Measurements from ENCODE around the gene NAT14. TPM values are rescaled to one million over a fixed set of nuclear protein-coding genes. Genes with fewer than 3 reads are reported as not detected.

The NAT14 gene
- total and polyA plus RNA-seq, 2 experiments from 2014 or later: 56.5 to 138 TPM

GRCh38 chr19:55477905-55478304, 7.1 kb upstream of the NAT14 start:
- DNase-seq (ENCODE audit: low read depth in 1 of 2, low spot score in 1 of 2): no peak
- Histone ChIP-seq H3K36me3 (peaks cover 2% of the 10 kb centered on the region), H3K27me3 (no peaks in the 10 kb centered on the region), H3K9me3 (ENCODE audit: low read depth) (no peaks in the 10 kb centered on the region), H3K4me3 (no peak overlapping the region), H3K27ac (no peak overlapping the region), H3K4me1 (ENCODE audit: low read depth) (peaks cover 3% of the 10 kb centered on the region)
- TF ChIP-seq CTCF (IDR thresholded peaks at IDR 0.05; ENCODE audit: low read depth, low read length): no peak

- TF ChIP-seq CTCF (IDR thresholded peaks at IDR 0.05; ENCODE audit: low read depth, low read length): no peak
- Histone ChIP-seq H3K4me3 (no peak overlapping the region), H3K27me3 (no peaks in the 10 kb centered on the region)
Measured at GRCh38 chr19:55478364-55478763, 6.6 kb upstream of the NAT14 start.

GRCh38 chr19:55479045-55479444, 5.9 kb upstream of the NAT14 start:
- DNase-seq (ENCODE audit: low read depth in 1 of 2, low spot score in 1 of 2): no peak
- peaks cover 3% of the 10 kb centered on the region for H3K4me1 ChIP-seq (ENCODE audit: low read depth)
- H3K27me3 ChIP-seq: no peaks in the 10 kb centered on the region
- no peak overlapping the region for H3K4me3 ChIP-seq
- H3K27ac ChIP-seq: peak overlapping the region; percentile 60
- peaks cover 2% of the 10 kb centered on the region for H3K36me3 ChIP-seq
- no peaks in the 10 kb centered on the region for H3K9me3 ChIP-seq (ENCODE audit: low read depth)
- TF ChIP-seq CTCF (IDR thresholded peaks at IDR 0.05; ENCODE audit: low read depth, low read length): no peak

More at GRCh38 chr19:55478364-55478763, 6.6 kb upstream of the NAT14 start:
- DNase-seq (ENCODE audit: low read depth in 1 of 2, low spot score in 1 of 2): no peak
- Histone ChIP-seq H3K27ac (peak overlapping the region; percentile 60), H3K4me1 (ENCODE audit: low read depth) (peaks cover 3% of the 10 kb centered on the region), H3K36me3 (peaks cover 2% of the 10 kb centered on the region), H3K9me3 (ENCODE audit: low read depth) (no peaks in the 10 kb centered on the region)

GRCh38 chr19:55479451-55480230, 5.3 kb upstream of the NAT14 start:
- Histone ChIP-seq H3K36me3 (peaks cover 2% of the 10 kb centered on the region), H3K4me1 (ENCODE audit: low read depth) (peaks cover 3% of the 10 kb centered on the region), H3K27me3 (no peaks in the 10 kb centered on the region), H3K4me3 (no peak overlapping the region), H3K27ac (peak overlapping the region; percentile 60), H3K9me3 (ENCODE audit: low read depth) (no peaks in the 10 kb centered on the region)
- TF ChIP-seq CTCF (IDR thresholded peaks at IDR 0.05; ENCODE audit: low read depth, low read length): no peak
- DNase-seq (ENCODE audit: low read depth in 1 of 2, low spot score in 1 of 2): no peak

- DNase-seq (ENCODE audit: low read depth in 1 of 2, low spot score in 1 of 2): no peak
- no peaks in the 10 kb centered on the region for H3K9me3 ChIP-seq (ENCODE audit: low read depth)
- H3K27me3 ChIP-seq: no peaks in the 10 kb centered on the region
- H3K4me1 ChIP-seq (ENCODE audit: low read depth): peaks cover 3% of the 10 kb centered on the region
- H3K36me3 ChIP-seq: peaks cover 2% of the 10 kb centered on the region
- no peak overlapping the region for H3K4me3 ChIP-seq
- H3K27ac ChIP-seq: no peak overlapping the region
- no peak for TF ChIP-seq CTCF (IDR thresholded peaks at IDR 0.05; ENCODE audit: low read depth, low read length)
Measured at GRCh38 chr19:55481148-55481793, 3.7 kb upstream of the NAT14 start.
